ENCODE data around the gene SYT4. TPM values are rescaled to one million over a fixed set of nuclear protein-coding genes. Genes with fewer than 3 reads are reported as not detected.

The SYT4 gene
- total and polyA plus RNA-seq, 2 of the 8 experiments (the other 6 are each of a cell fraction or from before 2014, with no cell fraction given), result 2.4 to 10.2 TPM

- TF ChIP-seq CHD7 (IDR thresholded peaks at IDR 0.05; ENCODE audit: insufficient replicate concordance, low read length) (no peak), HDAC6 (IDR thresholded peaks at IDR 0.05; ENCODE audit: low read depth, low read length) (no peak), KDM5A (IDR thresholded peaks at IDR 0.05; ENCODE audit: low read length) (no peak), CHD1 (IDR thresholded peaks at IDR 0.05; ENCODE audit: low read depth, low read length) (no peak), POLR2A (IDR thresholded peaks at IDR 0.05; ENCODE audit: control extremely low read depth in 1 of 2, low read depth in 2 of 2, low read length in 2 of 2) (no peak), TAF7 (optimal IDR thresholded peaks at IDR 0.05; ENCODE audit: borderline replicate concordance, low read depth, low read length) (no peak), SIRT6 (IDR thresholded peaks at IDR 0.05; ENCODE audit: low read length) (no peak), USF2 (IDR thresholded peaks at IDR 0.05; ENCODE audit: low read length) (no peak), CHD2 (IDR thresholded peaks at IDR 0.05; ENCODE audit: low read length) (no peak), MAX (IDR thresholded peaks at IDR 0.05) (no peak), NANOG (IDR thresholded peaks at IDR 0.05; ENCODE audit: insufficient read depth, low read depth, low read length, poor library complexity, severe bottlenecking) (no peak), SIX5 (IDR thresholded peaks at IDR 0.05; ENCODE audit: low read depth, low read length) (no peak)
These were observed 42.4 kb downstream of the SYT4 start (continued) for GRCh38 chr18:43234889-43235288.

Measured in H1 (cell line).